ENCODE data around the gene CA5A. TPM values are rescaled to one million over a fixed set of nuclear protein-coding genes. Genes with fewer than 3 reads are reported as not detected.
A peak's percentile ranks its signal among the peaks of the same experiment; 100 is the strongest.

Gene CA5A
- total RNA-seq, 1 donor from 2014 or later: not detected

GRCh38 chr16:87930456-87930855, 5.9 kb downstream of the CA5A start:
- no peak for DNase-seq
- no peak overlapping the region for H3K27ac ChIP-seq
- H3K4me3 ChIP-seq: no peak overlapping the region
- TF ChIP-seq CTCF (IDR thresholded peaks at IDR 0.05): peak; percentile 16
- H3K4me1 ChIP-seq: no peaks in the 10 kb centered on the region
- intact Hi-C loops (cut with DNase I): no loop called here
- no peak for ATAC-seq
- no peaks in the 10 kb centered on the region for H3K36me3 ChIP-seq
- no peaks in the 10 kb centered on the region for H3K9me3 ChIP-seq
- H3K27me3 ChIP-seq: no peaks in the 10 kb centered on the region

- Histone ChIP-seq H3K9me3 (no peaks in the 10 kb centered on the region), H3K4me3 (no peak overlapping the region), H3K27ac (no peak overlapping the region), H3K4me1 (no peaks in the 10 kb centered on the region), H3K36me3 (no peaks in the 10 kb centered on the region), H3K27me3 (no peaks in the 10 kb centered on the region)
- intact Hi-C loops (cut with DNase I): no loop called here
- ATAC-seq (no peak), DNase-seq (no peak)
- TF ChIP-seq CTCF (IDR thresholded peaks at IDR 0.05): no peak
Measured at GRCh38 chr16:87929986-87930385, 6.3 kb downstream of the CA5A start.

GRCh38 chr16:87927195-87927562, 9.2 kb downstream of the CA5A start:
- TF ChIP-seq CTCF (IDR thresholded peaks at IDR 0.05): no peak
- Histone ChIP-seq H3K4me1 (no peaks in the 10 kb centered on the region), H3K9me3 (no peaks in the 10 kb centered on the region), H3K36me3 (no peaks in the 10 kb centered on the region), H3K4me3 (no peak overlapping the region), H3K27me3 (no peaks in the 10 kb centered on the region), H3K27ac (no peak overlapping the region)
- intact Hi-C loops (cut with DNase I): no loop called here
- ATAC-seq: no peak
- DNase-seq: no peak

GRCh38 chr16:87926246-87927194, 9.8 kb downstream of the CA5A start:
- H3K4me1 ChIP-seq: no peaks in the 10 kb centered on the region
- no peak overlapping the region for H3K27ac ChIP-seq
- H3K9me3 ChIP-seq: no peaks in the 10 kb centered on the region
- ATAC-seq (peak; percentile 85), DNase-seq (peak; percentile 81)
- TF ChIP-seq CTCF (IDR thresholded peaks at IDR 0.05): no peak
- no peak overlapping the region for H3K4me3 ChIP-seq
- H3K27me3 ChIP-seq: no peaks in the 10 kb centered on the region
- intact Hi-C loops (cut with DNase I): no loop called here
- H3K36me3 ChIP-seq: no peaks in the 10 kb centered on the region

GRCh38 chr16:87924811-87925670, 11.3 kb downstream of the CA5A start:
- no peaks in the 10 kb centered on the region for H3K36me3 ChIP-seq
- H3K27me3 ChIP-seq: no peaks in the 10 kb centered on the region
- no peak for TF ChIP-seq CTCF (IDR thresholded peaks at IDR 0.05)
- H3K9me3 ChIP-seq: no peaks in the 10 kb centered on the region
- DNase-seq (no peak), ATAC-seq (no peak)
- no peak overlapping the region for H3K27ac ChIP-seq
- no peaks in the 10 kb centered on the region for H3K4me1 ChIP-seq
- no peak overlapping the region for H3K4me3 ChIP-seq
- intact Hi-C loops (cut with DNase I): no loop called here
